Measurements from ENCODE around the gene GALNT16.
"Not testable (repeated sequence)": the region's sequence is repeated elsewhere in the genome, so short reads cannot be mapped to it uniquely, and the experiment has no call there.

GALNT16 gene

GRCh38 chr14:69260861-69261564 lies 1.1 kb downstream of the GALNT16 start:
- DNase-seq: no peak

GRCh38 chr14:69261761-69262331 lies 1.9 kb downstream of the GALNT16 start:
- no peak for DNase-seq

GRCh38 chr14:69262516-69262915 lies 2.6 kb downstream of the GALNT16 start:
- DNase-seq: no peak

GRCh38 chr14:69263364-69263763 lies 3.4 kb downstream of the GALNT16 start:
- DNase-seq: peak; percentile 46

- no peak for DNase-seq
These were observed 3.8 kb downstream of the GALNT16 start for GRCh38 chr14:69263771-69264170.

GRCh38 chr14:69266572-69267345 lies 6.8 kb downstream of the GALNT16 start:
- no peak for DNase-seq

GRCh38 chr14:69267492-69267891 lies 7.5 kb downstream of the GALNT16 start:
- no peak for DNase-seq

GRCh38 chr14:69268223-69268622 lies 8.3 kb downstream of the GALNT16 start:
- DNase-seq: no peak

- DNase-seq: no peak
These were observed 8.8 kb downstream of the GALNT16 start for GRCh38 chr14:69268763-69269162.

GRCh38 chr14:69269381-69269780 lies 9.4 kb downstream of the GALNT16 start:
- no peak for DNase-seq

- DNase-seq: no peak
These were observed 10.1 kb downstream of the GALNT16 start for GRCh38 chr14:69270097-69270496.

GRCh38 chr14:69270795-69271708 lies 11.1 kb downstream of the GALNT16 start:
- no peak for DNase-seq

GRCh38 chr14:69274321-69274720 lies 14.4 kb downstream of the GALNT16 start:
- DNase-seq: no peak

- DNase-seq: no peak
These were observed 15.4 kb downstream of the GALNT16 start for GRCh38 chr14:69275331-69275730.

GRCh38 chr14:69277356-69277755 lies 17.4 kb downstream of the GALNT16 start:
- not testable (repeated sequence) for DNase-seq

GRCh38 chr14:69280746-69281291 lies 20.9 kb downstream of the GALNT16 start:
- DNase-seq: no peak

GRCh38 chr14:69281450-69282169 lies 21.7 kb downstream of the GALNT16 start:
- no peak for DNase-seq

GRCh38 chr14:69282448-69282847 lies 22.5 kb downstream of the GALNT16 start:
- DNase-seq: no peak

GRCh38 chr14:69284170-69284569 lies 24.2 kb downstream of the GALNT16 start:
- no peak for DNase-seq

- no peak for DNase-seq
These were observed 25.8 kb downstream of the GALNT16 start for GRCh38 chr14:69285661-69286255.
